ENCODE data around the gene CLOCK. TPM values are rescaled to one million over a fixed set of nuclear protein-coding genes. Genes with fewer than 3 reads are reported as not detected.

The CLOCK gene
- total RNA-seq, 4 donors from 2014 or later = 15.9 to 20.7 (median 19.0) TPM

DNA sequence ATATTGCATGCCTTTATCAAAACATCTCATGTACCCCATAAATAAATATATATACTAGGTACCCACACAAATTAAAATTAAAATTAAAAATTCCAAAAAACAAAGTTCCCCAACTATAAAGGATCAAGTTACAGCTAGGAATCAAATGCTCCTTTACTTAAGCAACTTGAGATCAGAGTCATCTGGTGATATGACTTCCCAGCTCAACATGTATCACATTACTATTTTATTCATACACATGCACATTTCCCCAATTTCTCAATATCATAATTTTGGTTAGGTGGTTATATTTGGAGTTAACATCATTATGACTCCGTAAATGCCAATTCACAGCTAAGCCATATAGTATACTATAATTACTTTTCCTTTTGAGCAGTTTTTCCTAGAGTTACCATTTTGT lies 60.9 kb downstream of the CLOCK start:
- DNase-seq (ENCODE audit: low spot score in 2 of 2) = no peak
- Histone ChIP-seq H3K9me3 (peaks cover 4% of the 10 kb centered on the region), H3K4me3 (no peak overlapping the region), H3K36me3 (peaks cover 32% of the 10 kb centered on the region), H3K4me1 (no peaks in the 10 kb centered on the region), H3K27ac (no peak overlapping the region), H3K27me3 (no peaks in the 10 kb centered on the region)
- 97% methylated on average over 1 of the region's 1 CpG for WGBS
- TF ChIP-seq EP300 (IDR thresholded peaks at IDR 0.05) (no peak), POLR2A (IDR thresholded peaks at IDR 0.05) (no peak), CTCF (IDR thresholded peaks at IDR 0.05) (no peak), POLR2AphosphoS5 (IDR thresholded peaks at IDR 0.05) (no peak)

GRCh38 chr4:55483315-55483714 lies 63.4 kb downstream of the CLOCK start:
- TF ChIP-seq POLR2AphosphoS5 (IDR thresholded peaks at IDR 0.05) (no peak), CTCF (IDR thresholded peaks at IDR 0.05) (no peak), EP300 (IDR thresholded peaks at IDR 0.05) (no peak), POLR2A (IDR thresholded peaks at IDR 0.05) (no peak)
- Histone ChIP-seq H3K36me3 (peaks cover 26% of the 10 kb centered on the region), H3K27me3 (no peaks in the 10 kb centered on the region), H3K27ac (no peak overlapping the region), H3K4me3 (no peak overlapping the region), H3K9me3 (no peaks in the 10 kb centered on the region), H3K4me1 (no peaks in the 10 kb centered on the region)
- DNase-seq (ENCODE audit: low spot score in 2 of 2) = no peak
- 81% methylated on average over 5 of the region's 5 CpGs for WGBS

DNA sequence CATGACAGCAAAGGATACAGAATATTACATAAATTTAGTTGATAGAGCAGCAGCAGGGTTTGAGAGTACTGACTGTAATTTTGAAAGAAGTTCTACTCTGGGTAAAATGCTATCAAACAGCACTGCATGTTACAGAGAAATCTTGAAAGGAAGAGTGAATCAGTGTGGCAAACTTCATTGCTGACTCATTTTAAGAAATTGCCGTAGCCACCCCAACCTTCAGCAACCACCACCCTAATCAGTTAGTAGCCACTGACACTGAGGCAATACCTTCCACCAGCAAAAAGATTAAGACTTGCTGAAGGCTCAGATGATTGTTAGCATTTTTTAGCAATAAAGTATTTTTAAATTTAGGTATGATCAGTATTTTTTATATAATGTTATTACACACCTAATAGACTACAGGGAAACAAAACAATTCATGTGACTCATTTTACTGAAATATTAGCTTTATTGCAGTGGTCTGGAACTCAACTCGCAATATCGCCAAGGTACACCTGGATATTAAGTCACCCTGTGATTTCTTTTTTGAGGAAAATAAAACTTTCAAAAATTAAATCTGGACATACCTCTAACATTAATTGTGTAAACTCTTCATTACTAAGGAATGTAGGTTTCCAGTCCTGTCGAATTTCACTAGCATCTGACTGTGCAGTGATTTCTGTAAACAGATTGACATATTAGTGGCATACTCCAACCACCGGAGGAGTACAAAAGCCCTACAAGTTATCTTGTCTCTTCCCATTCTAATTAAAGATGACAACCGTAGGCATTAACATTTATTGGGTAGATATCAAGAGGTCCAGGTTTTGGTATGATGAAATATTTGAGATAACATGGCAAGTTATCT lies 71.1 kb downstream of the CLOCK start:
- H3K4me3 ChIP-seq = no peak overlapping the region
- H3K36me3 ChIP-seq = peaks cover 27% of the 10 kb centered on the region
- H3K27ac ChIP-seq = no peak overlapping the region
- no peak for DNase-seq (ENCODE audit: low spot score in 2 of 2)
- H3K27me3 ChIP-seq = no peaks in the 10 kb centered on the region
- no peaks in the 10 kb centered on the region for H3K9me3 ChIP-seq
- TF ChIP-seq CTCF (IDR thresholded peaks at IDR 0.05) (no peak), EP300 (IDR thresholded peaks at IDR 0.05) (no peak)
- H3K4me1 ChIP-seq = no peaks in the 10 kb centered on the region
- 94% methylated on average over 6 of the region's 6 CpGs for WGBS

DNA sequence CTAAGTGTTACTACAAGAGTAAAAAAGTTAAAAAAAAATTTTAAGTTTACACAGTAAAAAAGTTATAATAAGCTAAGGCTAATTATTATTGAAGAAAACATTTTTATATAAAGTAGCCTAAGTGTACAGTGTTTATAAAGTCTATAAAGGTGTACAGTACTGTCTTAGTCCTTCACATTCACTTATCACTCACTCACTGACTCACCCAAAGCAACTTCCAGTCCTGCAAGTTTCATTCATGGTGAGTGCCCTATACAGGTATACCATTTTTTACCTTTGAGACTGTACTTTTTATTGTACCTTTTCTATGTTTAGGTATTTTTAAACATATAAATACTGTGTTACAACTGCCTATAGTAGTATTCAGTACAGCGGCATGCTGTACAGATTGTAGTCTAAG lies 76.7 kb downstream of the CLOCK start:
- H3K27me3 ChIP-seq = no peaks in the 10 kb centered on the region
- peaks cover 49% of the 10 kb centered on the region for H3K36me3 ChIP-seq
- no peaks in the 10 kb centered on the region for H3K4me1 ChIP-seq
- no peaks in the 10 kb centered on the region for H3K9me3 ChIP-seq
- H3K4me3 ChIP-seq = no peak overlapping the region
- WGBS = 97% methylated on average over 1 of the region's 1 CpG
- DNase-seq (ENCODE audit: low spot score in 2 of 2) = no peak
- no peak overlapping the region for H3K27ac ChIP-seq
- no peak for TF ChIP-seq CTCF (IDR thresholded peaks at IDR 0.05)
- no peak for TF ChIP-seq POLR2AphosphoS5 (IDR thresholded peaks at IDR 0.05)
- TF ChIP-seq EP300 (IDR thresholded peaks at IDR 0.05) = no peak
- TF ChIP-seq POLR2A (IDR thresholded peaks at IDR 0.05) = no peak

DNA sequence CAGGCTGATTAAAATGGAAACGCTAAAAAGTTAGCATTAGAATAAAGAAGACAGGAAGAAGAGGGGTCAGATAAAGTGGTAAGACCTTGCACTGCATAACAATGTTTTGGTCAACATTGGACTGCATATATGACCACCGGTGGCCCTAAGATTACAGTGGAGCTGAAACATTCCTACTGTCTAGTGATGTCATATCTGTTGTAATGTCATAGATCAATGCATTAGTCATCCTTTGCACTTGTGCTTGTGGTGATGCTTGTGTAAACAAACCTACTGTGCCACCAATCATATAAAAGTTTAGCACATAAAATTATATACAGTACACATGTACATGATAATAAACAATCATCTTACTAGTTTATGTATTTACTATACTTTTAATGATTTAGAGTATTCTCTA lies 78.0 kb downstream of the CLOCK start:
- no peaks in the 10 kb centered on the region for H3K9me3 ChIP-seq
- no peak overlapping the region for H3K4me3 ChIP-seq
- no peak overlapping the region for H3K27ac ChIP-seq
- no peak for DNase-seq (ENCODE audit: low spot score in 2 of 2)
- no peaks in the 10 kb centered on the region for H3K4me1 ChIP-seq
- WGBS = 91% methylated on average over 2 of the region's 2 CpGs
- no peaks in the 10 kb centered on the region for H3K27me3 ChIP-seq
- H3K36me3 ChIP-seq = peaks cover 46% of the 10 kb centered on the region
- TF ChIP-seq EP300 (IDR thresholded peaks at IDR 0.05) (no peak), POLR2AphosphoS5 (IDR thresholded peaks at IDR 0.05) (no peak), POLR2A (IDR thresholded peaks at IDR 0.05) (no peak), CTCF (IDR thresholded peaks at IDR 0.05) (no peak)
